Stimulated activated CD4-positive, alpha-beta T cell treated with anti-CD3 and anti-CD28 coated beads, Interleukin-1b, Interleukin-23, amount 100 ng/mL, for 48 hours (primary cell): ENCODE results near the gene CDH23.

ENCODE experiments used
- DNase-seq: peaks from one replicate; pipeline ENCODE4 v3.0.0-alpha.2; 2020

The CDH23 gene

DNA sequence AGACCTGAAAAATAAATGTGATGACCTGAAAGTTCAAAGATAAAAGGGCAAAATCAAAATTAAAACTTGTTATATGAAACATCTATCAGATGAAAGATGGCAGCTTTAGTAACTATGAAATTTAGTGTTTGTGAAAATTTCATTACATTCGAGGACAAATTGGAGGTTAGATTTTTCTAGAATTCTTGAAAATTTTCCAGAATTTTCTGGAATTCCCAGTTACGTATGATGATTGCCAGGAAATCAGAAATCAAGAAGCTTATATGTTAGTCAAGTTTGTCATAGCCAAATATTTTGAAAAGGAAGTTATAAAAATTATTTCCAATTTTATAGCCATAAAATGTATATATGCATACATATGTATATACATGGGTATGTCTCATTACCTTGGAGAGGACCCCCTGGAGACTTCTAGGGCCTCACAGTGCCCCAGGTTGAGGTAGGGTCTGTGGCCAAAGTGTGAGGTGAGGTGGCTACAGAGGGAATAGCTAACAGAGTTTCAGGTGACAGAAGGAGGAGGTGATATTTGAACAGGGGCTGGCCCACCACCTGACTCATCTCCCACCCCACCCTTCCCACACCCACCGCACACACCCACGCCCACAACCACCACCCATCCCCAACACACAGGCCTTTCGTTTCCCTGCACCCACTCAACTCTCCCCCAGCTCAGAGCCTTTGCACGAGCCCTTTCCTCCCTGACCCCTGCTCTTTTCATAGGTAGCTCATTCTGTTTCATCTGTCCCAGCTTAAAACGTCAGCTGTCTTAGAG is 301.4 kb downstream of the CDH23 start:
- DNase-seq = peak; percentile 19

DNA sequence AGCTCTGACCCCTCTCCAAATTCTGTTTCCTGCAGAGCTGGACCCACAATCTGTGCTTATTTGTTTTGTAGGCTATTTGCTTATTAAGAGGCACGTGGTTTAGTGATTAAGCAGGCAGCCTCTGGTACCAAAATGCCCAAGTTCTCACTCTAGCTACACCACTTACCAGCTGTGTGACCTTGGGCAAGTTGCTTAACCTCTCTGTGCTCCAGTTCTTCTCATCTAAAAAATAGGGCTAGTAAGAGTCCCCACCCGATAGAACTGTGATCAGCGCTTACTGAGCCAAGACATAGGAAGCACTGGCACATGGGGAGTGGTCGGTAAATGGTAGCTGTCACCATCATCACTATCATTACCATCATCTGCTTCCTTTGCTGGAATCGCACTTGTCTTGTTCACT is 302.0 kb downstream of the CDH23 start:
- no peak for DNase-seq

DNA sequence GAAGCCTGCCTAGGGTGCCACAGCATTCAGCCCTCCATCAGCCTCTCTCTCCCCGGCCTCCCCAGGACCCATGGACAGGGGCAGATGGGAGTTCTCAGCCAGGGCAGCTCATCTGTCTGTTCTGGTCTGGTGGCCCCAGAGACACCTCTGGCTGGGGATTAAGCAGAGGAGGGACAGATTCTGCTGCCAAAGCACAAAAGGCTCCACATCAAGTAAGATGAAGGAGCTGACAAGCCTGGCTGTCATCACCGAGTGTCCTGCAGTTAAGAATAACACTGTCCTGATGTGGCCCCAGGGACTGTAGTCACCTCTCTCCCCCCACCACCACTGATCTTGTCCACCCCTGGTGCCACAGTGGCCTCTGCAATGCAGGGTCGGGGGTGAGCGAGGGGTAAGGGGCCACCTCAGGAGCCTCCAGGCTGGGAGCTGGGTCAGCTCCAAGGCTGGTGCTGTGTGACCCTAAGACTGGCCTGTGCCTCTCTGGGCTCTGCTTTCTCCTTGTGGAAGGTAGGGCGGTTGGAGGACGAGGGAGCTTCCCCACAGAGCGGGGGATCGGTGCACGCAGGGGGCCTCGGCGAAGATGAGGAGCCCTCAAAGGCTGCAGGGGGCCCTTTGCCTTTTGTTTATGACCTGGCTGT is 304.1 kb downstream of the CDH23 start:
- DNase-seq = no peak

DNA sequence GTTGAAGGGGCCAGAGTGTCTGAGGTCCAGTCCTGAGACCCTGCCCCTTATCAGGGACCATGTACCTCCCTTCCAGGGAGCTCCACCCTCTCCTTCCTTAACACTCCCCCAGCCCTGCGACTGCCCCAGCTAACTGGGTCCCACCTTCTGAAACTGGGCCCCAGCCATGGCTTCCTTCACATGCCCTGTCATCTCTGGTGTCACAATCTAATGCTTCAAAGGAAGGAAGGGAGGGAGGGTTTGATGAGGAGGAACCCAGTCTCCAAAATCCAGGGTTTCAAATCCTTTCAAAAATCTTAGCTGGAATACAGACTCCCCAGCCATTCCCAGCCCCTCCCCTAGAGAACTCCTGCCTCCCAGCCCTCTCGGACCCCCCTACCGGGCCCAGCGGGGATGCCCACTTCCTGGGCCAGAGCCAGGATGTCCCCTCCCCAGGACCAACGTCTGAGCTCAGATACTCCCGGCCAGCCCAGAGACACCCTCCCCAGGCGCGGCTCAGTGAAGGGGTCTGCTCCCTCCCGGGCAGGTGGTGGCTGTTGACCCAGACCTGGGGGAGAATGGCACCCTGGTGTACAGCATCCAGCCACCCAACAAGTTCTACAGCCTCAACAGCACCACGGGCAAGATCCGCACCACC is 304.9 kb downstream of the CDH23 start:
- DNase-seq = no peak

DNA sequence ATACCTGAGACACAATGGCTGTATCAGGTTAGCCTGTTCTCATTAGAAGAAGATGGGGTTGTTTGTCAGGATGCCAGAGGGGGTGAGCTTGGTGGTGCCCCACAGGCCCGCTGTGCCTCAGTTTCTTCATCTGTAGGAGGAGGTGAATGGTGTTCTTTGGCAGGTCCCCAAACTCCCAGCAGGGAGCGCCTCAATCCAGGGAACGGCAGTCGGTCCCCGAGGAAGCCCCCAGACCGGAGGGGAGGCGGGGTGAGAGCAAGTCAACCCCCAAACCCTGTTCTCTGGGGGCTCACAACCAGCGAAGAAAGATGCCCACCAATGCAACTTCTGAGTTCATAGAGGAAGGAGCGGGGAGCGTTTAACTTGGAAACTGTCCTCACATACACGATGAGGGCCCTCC is 306.9 kb downstream of the CDH23 start:
- no peak for DNase-seq

DNA sequence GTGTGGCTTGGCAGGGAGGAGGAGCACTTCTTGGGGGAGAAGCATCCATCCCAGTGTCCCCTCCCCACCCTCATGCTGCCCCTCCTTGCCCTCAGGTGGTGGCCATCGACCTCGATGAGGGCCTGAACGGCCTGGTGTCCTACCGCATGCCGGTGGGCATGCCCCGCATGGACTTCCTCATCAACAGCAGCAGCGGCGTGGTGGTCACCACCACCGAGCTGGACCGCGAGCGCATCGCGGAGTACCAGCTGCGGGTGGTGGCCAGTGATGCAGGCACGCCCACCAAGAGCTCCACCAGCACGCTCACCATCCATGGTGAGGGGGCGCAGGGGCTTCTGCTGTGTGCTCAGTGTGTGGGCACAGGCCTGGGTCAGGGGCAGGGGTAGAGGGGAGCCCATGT is 308.1 kb downstream of the CDH23 start:
- DNase-seq = no peak

DNA sequence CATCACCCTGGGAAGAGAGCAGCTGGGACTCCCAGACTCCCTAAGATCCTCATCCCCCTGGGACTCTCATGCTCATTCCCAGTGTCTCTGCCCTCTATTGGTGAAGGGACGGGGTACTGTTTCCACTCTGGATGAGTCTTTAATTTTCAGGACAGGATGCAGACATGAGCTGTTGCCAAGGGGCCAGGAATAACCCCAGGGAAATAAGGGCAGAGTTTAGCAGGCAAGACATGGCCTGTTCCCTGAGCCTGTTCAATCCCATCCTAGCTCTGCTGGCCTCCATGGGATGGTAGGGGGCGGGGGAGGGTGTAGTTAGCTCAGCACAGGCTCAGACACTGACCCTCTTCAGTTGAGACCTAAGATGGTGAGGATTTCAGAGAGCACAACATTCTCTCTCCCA is 308.9 kb downstream of the CDH23 start:
- DNase-seq = no peak

DNA sequence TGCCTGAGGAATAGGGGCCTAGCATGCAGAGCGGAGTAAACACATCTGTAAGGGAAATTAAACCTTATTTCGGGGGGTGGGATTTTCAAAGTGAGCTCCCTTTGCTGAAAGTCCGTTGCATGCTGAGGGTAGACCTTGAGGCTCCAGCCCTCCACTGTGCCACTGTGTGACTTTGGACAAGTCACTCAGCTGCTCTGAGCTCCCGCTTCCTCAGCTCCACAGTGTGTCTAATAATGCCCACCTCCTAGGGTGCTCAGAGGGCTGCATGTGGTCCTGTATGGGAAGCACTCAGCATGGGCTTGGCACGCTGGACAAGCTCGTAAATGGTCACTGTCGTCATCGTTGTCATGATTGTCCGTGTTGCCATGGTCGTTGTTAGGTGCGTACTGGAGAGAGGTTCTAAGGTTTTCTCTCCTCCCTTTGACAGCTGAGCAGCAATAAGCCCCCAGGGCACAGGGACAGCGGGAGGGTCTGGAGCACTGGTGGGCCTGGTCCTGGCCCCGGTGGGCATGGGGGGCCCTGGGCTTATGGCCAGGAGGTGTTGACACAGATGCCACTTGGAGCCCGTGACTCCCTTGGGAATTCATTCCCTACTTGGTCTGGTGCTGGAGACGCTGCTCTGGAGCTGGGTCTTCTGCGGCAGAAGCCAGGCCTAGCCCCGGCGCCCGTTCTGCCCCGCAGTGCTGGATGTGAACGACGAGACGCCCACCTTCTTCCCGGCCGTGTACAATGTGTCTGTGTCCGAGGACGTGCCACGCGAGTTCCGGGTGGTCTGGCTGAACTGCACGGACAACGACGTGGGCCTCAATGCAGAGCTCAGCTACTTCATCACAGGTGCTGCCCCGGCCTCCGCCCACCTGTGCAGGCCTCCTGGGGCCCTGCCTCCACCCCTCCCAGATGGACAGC is 309.7 kb downstream of the CDH23 start:
- DNase-seq = no peak

DNA sequence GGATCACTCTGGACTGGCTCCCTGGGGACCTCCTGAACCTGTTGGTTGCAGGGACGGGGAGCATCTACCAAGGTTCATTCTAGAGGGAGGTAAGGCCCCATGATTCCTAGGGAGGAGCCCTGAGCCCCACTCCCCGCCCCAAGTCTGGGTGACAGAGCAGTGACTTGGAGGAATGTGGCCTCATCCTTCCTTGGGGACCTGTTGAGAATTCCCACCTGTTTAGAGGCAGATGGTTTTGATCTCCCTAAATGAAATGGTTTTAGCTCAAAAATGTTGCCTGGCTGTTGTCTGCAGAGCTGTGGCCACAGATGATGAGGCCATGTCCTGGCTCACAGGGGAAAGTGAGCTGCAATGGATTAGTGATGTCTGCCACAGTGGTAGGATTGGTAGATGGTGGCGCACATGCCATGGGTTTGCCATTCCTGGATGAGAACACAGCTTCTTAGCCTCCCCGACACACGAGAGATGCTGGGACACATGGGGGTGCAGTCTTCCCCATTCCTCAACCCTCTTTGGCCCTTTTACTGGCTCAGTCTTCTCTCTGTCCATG is 310.6 kb downstream of the CDH23 start:
- DNase-seq = no peak

DNA sequence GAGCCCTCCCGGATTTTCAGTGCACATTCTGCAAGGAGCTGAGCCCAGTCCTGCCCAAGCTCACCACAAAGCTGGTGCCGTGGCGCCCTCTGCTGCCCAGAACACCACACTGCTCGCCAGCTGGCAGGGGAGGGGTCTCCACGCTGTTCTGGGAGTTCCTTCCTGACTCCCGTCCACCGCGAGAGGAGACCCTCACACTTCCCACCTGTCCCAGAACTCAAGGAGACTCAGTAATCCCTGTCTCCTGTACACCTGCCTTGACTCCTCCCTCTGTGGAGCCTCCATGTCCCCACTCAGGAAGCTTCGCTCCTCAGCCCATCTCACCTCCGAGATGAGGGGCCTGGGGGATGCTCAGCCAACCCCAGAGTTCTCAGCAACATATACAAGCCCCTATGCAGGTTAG is 311.6 kb downstream of the CDH23 start:
- peak; percentile 70 for DNase-seq

DNA sequence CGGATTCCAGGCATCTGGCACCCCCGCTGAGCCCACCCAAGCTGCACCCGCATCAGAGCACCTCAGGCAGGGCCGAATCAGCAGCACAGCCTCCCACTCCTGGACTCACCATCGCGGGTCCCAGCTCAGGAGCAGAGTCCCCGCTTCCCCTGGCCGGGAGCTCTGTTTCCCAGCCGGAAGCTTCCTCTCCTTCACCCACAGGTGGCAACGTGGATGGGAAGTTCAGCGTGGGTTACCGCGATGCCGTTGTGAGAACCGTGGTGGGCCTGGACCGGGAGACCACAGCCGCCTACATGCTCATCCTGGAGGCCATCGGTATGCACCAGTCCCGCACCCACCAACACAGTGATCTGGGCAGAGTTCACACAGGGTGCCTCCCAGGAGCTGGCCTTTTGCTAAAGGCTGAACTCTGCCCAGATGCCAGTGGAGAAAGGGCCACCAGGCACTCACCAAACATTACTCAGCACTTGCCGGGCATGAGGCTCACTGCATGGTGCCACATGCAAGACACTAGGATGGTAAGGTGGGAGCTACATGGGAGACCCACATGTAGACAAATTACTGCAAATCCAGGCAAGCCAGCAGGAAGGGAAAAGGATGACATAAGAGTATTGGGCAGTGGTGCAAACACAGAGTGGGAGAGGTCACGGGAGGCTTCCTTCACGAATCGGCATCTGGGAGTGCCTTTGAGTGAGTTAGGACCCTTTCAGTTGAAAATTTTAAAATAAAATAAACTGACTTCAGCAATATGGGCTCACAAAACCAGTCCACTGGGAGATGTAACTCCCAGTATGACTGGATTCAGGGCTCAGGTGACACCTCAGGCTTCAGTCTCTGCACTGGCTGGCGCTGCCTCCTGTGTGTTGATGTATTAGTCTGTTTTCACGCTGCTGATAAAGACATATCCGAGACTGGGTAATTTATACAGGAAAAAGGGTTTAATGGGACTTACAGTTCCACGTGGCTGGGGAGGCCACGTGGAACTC is 312.5 kb downstream of the CDH23 start:
- DNase-seq = no peak

DNA sequence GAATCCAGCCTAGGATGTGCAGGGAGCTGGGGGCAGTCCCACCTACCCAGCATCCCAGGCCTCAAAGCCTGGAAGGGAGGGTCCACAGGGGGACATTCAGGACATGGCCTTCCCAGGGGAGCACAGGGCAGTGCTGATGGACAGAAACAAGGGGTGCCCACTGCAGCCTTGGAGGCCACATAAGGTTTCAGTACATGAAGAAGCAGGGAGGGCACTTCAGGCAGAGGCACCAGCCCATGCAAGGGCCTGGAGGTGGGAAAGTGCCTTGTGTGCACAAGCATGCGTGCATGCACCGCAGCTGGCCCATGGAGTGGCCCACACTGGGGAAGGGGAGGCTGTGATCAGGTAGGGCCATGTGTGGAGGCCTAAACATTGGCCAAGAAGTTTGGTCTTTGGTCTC is 313.8 kb downstream of the CDH23 start:
- DNase-seq = no peak

DNA sequence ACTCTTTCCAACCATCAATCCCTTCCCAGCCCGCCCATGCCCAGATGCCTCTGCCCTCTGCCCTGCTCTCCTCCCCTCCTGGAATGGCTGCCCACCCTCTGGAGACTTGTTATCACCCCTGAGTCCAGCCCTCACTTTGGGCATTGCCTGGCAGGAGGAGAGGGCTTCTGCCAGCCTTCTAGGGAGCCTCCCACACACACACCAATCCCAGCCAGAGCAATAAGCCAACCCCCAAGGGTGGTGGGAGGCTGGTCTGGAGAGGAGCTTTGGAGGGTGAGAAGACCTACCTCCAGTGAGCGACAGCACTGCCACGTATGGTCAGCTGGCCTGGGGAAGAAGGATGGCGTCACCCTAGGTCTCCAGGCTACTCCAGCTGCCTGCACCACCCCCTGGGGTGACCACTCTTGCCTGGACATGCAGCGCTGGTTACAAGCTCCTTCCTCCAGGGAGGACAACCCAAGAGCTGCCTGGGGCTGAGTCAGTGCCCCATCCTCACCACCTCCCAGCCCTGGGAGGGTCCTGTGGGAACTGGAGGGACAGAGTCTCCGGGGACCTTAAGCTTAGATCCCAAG is 314.4 kb downstream of the CDH23 start:
- DNase-seq = no peak

DNA sequence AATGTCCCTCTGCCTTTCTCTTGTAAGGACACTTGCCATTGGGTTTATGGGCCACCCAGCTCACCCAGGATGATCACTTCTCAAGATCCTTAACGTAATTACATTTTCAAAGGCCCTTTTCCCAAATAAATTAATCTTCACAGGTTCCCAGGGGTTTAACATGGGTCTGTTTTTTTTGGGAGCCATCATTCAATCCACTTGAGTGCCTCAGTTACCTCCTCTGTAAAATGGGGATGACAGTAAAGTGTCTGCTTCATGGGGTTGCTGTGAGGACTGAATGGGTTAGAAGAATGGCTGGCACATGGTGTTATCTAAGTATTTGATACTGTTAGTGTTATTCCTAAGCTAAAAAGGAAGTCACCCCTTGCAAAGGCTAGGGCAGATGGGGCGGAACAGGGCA is 315.4 kb downstream of the CDH23 start:
- no peak for DNase-seq

DNA sequence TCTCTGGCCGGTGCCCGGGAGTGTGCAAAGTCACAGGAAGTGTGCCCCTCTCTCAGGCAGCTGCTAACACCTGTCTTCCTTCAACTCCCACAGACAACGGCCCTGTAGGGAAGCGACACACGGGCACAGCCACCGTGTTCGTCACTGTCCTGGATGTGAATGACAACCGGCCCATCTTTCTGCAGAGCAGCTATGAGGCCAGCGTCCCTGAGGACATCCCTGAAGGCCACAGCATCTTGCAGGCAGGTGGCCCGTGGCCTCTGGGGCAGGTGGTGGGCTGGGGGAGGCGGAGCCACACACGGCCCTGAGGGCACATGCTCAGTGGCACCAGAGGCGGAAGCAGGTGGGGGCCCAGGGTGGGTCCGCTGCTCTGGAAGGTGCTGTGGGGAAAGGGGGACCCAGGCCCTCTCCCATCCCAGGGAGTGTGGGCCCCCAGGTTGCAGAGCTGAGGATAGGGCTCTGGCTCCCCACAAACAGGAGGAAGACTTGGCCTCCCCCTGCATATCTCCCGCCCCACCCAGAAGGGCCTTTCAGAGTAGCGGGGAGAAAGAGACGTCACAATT is 315.9 kb downstream of the CDH23 start:
- DNase-seq = no peak

DNA sequence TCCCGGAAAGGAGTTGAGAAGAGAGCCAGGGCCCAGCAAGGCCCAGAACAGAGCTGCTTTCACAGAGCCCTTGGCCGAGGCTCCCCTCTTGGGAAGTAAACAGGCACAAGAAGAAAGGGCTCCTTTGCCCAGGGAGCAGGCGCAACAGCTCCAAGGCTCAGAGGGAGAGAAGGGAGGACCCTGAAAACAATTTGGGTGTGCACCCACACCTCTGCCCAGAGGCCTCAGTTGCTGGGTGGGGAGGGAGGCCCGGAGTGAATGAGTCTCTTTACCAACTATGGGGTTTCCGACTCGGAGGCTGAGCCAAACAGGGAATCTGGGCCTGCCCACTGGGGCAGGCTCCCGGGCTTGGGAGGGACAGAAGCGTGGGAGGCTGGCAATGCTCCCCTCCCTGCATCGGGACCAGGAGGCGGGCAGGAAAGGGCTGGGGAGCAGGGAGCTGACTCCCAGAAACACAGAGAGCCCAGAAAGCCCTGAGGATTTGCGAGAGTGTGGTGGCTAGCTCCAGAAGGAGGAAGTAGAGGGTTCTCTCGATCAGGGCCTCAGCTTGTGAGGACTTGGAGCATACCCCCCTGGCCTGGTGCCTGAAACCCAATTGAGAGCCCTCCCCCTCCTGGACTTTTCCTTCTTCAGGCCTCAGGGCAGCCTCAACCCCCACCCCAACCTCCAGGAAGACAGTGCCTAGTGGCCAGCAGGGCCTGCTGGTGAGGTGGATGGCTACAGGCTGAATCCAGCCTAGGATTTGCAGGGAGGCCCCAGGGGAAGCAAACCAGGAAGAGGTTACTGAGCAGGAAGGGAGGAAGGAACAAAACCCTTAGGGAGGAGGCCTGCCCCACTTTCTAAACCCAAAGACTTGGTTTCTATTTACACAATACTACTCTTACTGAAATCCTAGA is 316.7 kb downstream of the CDH23 start:
- peak; percentile 49 for DNase-seq

DNA sequence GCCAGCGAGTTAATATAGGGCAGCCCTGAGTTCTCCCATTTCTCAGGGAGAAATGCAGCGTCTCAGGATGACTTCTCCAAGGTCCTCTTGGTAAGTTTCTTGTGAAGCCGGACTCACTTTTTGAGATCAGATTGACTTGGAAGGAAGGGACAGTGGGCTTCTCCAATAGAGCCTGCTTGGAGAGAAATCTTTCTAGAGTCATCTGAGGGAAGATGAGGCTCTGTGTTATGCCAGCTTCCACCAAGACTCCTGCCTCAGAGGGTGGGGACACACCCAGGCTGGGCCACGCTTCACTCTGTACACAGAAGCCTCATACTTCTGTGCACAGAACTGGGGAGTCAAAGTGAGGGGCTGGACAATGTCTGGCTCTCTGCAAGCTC is 317.3 kb downstream of the CDH23 start:
- DNase-seq = no peak

DNA sequence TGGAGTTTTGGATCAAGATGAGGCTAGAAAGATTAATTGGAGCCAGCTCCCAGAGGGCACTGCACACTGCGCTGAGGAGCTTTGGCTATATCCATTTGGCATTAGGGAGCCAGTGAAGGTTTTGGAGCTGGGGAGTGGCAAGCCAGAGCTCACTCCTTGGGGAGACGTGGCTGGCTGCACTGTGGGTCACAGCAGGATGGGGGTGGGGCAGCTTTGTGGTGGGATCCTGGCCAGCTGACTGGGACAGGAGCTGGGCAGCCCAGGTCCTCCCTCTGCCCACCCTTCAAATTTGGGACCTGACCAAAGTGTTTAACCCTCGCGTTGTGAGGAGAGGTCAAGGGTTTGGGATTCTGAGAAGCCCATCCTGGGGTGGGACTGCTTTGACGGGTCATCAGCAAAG is 317.9 kb downstream of the CDH23 start:
- DNase-seq = no peak

DNA sequence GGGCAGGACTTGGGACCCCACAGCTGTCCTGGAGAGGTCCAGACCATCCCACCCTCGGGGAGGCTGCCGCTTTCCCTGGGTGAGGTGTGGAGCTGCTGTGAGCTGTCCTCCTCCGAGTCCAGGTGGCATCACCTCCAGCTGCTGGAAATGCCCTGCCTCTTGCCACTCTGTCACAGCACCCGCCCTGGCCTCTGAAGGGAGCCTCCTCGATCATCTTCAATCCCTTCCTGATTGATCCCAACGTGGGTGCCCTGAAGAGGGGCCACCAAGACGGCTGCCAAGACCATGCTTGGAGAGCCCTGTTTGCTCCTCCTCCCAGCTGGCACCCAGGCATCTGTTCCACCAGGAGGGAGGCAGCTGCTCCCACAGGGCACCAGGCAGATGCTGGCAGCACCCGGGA is 318.3 kb downstream of the CDH23 start:
- DNase-seq = no peak

DNA sequence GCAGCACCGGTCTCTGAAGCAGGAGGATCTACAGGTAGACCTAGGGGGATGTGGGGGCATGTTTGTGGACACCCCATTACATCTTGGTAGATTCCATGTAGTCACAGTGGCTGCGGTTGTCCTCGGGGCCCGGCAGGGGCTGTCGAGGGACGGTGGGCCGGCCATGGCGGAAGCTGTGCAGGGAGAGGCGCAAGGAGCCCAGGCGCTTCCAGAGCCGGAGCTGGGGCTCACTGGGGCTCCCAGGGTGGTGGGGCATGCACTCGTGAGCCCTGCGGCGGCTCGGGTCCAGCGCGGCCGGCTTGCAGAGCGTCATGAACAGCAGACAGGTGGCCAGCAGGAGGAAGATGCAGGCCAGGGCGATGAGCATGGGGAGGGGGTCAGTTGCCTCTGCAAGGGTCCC is 319.1 kb downstream of the CDH23 start:
- DNase-seq = no peak
